CD4-positive, alpha-beta T cell treated with Interleukin-4 for 4 hours (primary cell): Measurements from ENCODE around the gene HSPB7.
"Not testable (repeated sequence)": the region's sequence is repeated elsewhere in the genome, so short reads cannot be mapped to it uniquely, and the experiment has no call there.

Source experiments
- DNase-seq: peaks from one replicate; pipeline ENCODE4 v3.0.0-alpha.2; 2020

HSPB7 gene

GRCh38 chr1:16005597-16005996 lies 12.2 kb downstream of the HSPB7 start:
- DNase-seq, result no peak

- not testable (repeated sequence) for DNase-seq
These were observed 16.6 kb downstream of the HSPB7 start for GRCh38 chr1:16001274-16001673.

- no peak for DNase-seq
These were observed 18.9 kb downstream of the HSPB7 start for GRCh38 chr1:15998929-15999328.

GRCh38 chr1:15997637-15998280 lies 20.1 kb downstream of the HSPB7 start:
- no peak for DNase-seq

- DNase-seq, result no peak
These were observed 20.7 kb downstream of the HSPB7 start for GRCh38 chr1:15997076-15997585.

GRCh38 chr1:15994590-15995351 lies 23.1 kb downstream of the HSPB7 start:
- DNase-seq, result peak; percentile 26

- no peak for DNase-seq
These were observed 23.8 kb downstream of the HSPB7 start for GRCh38 chr1:15994081-15994480.

GRCh38 chr1:15993666-15994065 lies 24.2 kb downstream of the HSPB7 start:
- no peak for DNase-seq

- no peak for DNase-seq
These were observed 25.0 kb downstream of the HSPB7 start for GRCh38 chr1:15992582-15993500.

GRCh38 chr1:15992187-15992553 lies 25.7 kb downstream of the HSPB7 start:
- DNase-seq, result no peak

GRCh38 chr1:15991427-15992186 lies 26.2 kb downstream of the HSPB7 start:
- no peak for DNase-seq

- DNase-seq, result no peak
These were observed 28.1 kb downstream of the HSPB7 start for GRCh38 chr1:15989776-15990175.

- no peak for DNase-seq
These were observed 28.7 kb downstream of the HSPB7 start for GRCh38 chr1:15988856-15989736.

GRCh38 chr1:15985611-15986297 lies 32.1 kb downstream of the HSPB7 start:
- DNase-seq, result no peak

GRCh38 chr1:15983275-15983674 lies 34.6 kb downstream of the HSPB7 start:
- DNase-seq, result no peak

GRCh38 chr1:15981679-15982078 lies 36.2 kb downstream of the HSPB7 start:
- DNase-seq, result no peak

- not testable (repeated sequence) for DNase-seq
These were observed 39.9 kb downstream of the HSPB7 start for GRCh38 chr1:15977947-15978346.

GRCh38 chr1:15975805-15976680 lies 41.8 kb downstream of the HSPB7 start, which contains the start of gene ZBTB17:
ZBTB17 (minus strand) TSS chr1:15976101; CDS start chr1:15948495, 27,606 bp downstream.
- DNase-seq, result peak; percentile 94

GRCh38 chr1:15975358-15975804 lies 42.5 kb downstream of the HSPB7 start:
- DNase-seq, result peak; percentile 62

GRCh38 chr1:15974855-15975254 lies 43.0 kb downstream of the HSPB7 start:
- DNase-seq, result no peak
